Measurements from ENCODE around the gene SDF4. TPM values are rescaled to one million over a fixed set of nuclear protein-coding genes. Genes with fewer than 3 reads are reported as not detected.

SDF4 gene
- total RNA-seq, 4 donors from 2014 or later: 29.7 to 105 (median 50.3) TPM

DNA sequence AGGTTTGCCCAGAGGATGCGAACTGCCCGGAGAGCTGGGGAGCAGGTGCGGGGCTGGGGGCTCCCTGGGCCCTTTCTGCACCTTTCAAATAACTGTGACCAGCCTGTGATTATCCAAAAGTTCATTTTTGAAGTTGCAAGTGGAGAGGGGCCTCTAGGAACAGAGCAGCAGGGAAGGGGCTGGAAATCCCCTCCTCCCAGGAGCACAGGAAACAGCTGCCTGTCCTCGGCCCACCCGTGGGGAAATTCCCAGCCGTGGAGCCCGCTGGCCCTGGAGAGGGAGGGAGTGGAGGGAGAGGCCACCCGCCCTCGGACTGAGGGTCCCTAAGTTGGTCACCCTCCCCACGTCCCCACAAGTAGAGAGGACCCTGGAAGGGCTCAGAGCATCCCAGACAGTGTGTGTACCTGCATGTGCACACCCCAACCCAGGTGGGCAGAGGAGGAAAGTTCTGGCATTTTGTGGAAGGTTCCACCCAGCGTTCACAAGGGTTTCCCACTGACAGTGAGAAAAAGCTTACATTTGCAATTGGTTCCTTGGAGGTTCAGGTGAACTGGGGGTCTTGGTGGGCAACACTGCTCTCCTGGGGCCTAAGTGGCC lies 16.6 kb downstream of the SDF4 start:
- intact Hi-C loops (cut with DNase I; ENCODE audit: low total_unique reads): no loop called here
- Histone ChIP-seq H3K9me3 (no peaks in the 10 kb centered on the region), H3K27me3 (no peaks in the 10 kb centered on the region), H3K4me1 (peaks cover 0 to 6% of the 10 kb centered on the region in 2 donors), H3K4me3 (no peak overlapping the region), H3K36me3 (no peaks in the 10 kb centered on the region), H3K27ac (no peak overlapping the region)
- DNase-seq: no peak
- TF ChIP-seq, protein P1, sequence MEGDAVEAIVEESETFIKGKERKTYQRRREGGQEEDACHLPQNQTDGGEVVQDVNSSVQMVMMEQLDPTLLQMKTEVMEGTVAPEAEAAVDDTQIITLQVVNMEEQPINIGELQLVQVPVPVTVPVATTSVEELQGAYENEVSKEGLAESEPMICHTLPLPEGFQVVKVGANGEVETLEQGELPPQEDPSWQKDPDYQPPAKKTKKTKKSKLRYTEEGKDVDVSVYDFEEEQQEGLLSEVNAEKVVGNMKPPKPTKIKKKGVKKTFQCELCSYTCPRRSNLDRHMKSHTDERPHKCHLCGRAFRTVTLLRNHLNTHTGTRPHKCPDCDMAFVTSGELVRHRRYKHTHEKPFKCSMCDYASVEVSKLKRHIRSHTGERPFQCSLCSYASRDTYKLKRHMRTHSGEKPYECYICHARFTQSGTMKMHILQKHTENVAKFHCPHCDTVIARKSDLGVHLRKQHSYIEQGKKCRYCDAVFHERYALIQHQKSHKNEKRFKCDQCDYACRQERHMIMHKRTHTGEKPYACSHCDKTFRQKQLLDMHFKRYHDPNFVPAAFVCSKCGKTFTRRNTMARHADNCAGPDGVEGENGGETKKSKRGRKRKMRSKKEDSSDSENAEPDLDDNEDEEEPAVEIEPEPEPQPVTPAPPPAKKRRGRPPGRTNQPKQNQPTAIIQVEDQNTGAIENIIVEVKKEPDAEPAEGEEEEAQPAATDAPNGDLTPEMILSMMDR (IDR thresholded peaks at IDR 0.05): no peak
- TF ChIP-seq POLR2A (IDR thresholded peaks at IDR 0.05): no peak

DNA sequence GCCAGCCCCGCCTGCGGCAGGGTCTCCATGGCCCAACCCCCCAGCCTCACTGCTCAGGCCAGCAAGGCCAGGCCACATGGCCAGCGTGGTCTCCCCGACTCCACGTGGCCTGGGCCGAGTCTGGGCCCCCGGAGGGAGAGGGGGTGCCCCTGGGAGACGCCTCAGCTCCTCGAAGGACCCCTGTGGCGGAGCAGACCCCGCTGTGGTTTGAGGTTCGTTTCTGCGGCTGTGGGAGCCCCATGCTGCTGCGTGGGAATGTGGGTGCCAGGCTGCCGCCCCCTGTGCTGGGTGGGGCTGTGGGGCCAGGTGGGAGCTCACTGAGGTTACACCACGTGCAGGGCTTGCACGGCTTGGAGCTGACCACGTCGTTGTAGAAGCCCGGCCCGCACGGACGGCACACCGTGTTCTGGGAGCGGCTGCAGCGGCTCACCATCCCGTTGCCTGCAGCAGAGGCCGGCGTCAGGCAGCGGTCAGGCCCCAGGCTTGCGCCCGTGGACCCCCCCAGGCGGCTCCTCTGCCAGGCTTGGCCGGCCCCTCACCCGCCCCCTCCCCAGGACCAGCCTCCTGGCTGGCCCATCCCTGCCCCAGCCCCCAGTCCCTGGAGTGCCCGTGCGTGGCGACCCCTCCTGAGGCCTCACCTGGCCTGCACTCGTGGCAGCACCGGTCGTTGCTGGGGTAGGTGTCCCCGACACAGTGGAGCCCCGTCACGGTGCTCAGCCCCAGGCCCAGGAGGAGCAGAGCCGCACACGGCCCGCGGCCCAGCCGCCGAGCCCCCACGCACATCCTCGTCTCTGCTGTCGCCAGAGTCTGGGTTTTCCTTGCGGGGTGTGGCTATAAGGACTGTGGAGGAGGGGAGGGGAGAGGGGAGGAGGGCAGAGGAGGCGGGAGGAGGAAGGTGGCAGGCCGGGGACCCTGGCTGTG lies 18.2 kb downstream of the SDF4 start, which contains the start of gene TNFRSF4:
Gene TNFRSF4 (minus strand): TSS at position 809 of the 921 bp plus-strand sequence. CDS start 26 bp downstream, at position 783.
- intact Hi-C loops (cut with DNase I; ENCODE audit: low total_unique reads): no loop called here
- TF ChIP-seq POLR2A (IDR thresholded peaks at IDR 0.05): no peak
- TF ChIP-seq, protein P1 (IDR thresholded peaks at IDR 0.05): no peak
- Histone ChIP-seq H3K36me3 (no peaks in the 10 kb centered on the region), H3K27me3 (no peaks in the 10 kb centered on the region), H3K27ac (no peak within 1 kb of the TSS), H3K4me1 (peaks cover 0 to 6% of the 10 kb centered on the region in 2 donors), H3K4me3 (no peak within 1 kb of the TSS), H3K9me3 (no peaks in the 10 kb centered on the region)
- no peak for DNase-seq

DNA sequence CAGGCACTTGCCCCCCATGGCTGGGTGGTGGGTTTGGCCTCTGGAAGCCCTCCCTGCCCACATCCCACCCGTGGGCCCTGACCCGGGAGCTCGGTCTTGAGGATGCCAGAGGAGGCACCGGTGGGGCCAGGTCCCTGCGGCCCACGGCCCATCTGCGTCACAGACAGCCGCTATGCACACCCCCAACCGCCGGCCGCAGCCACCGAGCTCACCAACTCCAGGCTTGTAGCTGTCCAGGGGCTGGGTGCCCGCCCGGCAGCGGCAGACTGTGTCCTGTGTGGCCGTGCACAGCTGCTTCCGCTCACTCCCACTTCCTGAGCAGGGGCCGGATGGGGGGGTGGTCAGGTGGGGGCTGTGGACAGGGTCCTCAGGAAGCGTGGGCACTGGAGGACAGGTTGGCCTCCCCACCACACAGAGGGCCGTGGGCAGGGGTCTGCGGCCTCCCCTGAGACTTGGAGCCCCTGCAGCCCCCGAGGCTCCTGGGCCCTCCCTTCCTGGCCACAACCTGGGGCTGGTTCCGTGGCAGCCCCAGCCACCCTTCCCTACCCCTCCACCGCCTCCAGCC lies 18.9 kb downstream of the SDF4 start:
- H3K27ac ChIP-seq: no peak overlapping the region
- DNase-seq: no peak

DNA sequence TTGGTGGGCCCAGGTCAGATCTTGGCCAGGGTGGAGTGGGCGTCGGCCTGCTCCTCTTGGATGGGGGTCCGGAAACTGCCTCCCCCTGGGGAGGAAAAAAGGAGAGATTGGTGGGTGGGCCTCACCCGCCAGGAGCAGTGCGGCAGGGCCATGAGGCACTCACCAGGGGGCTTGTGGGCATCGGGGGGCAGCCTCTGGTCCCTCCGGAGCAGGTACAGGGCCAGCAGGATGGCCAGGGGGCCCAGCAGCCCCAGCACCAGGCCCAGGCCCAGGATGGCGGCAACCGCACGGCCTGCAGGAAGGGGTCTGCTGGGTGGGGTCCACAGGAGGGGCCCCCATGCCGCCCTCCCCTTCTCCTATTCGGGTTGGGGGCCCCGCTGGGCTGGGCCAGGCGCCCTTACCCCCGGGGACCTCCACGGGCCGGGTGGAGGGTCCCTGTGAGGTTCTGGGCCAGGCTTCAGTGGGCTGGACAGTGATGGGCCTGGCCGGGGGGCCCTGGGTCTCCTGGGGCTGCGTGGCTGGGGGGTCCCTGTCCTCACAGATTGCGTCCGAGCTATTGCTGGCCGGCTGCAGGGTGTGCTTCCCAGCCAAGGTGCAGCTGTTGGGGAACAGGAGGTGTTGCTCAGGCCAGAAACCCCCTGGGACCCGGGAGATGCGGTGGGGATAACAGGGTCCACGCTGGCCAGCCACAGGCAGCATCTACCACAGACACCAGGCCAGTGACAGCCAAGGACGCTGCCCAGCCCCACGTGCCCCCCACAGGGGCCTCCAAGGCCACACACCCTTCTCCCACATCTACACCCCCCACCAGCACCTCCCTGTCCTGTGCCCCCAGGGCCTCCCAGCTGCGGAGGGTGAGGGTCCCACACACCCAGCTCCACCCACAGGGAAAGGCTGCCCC lies 20.0 kb downstream of the SDF4 start:
- Histone ChIP-seq H3K36me3 (no peaks in the 10 kb centered on the region), H3K27me3 (peaks cover 0 to 4% of the 10 kb centered on the region in 2 donors), H3K27ac (no peak overlapping the region), H3K4me1 (peaks cover 0 to 12% of the 10 kb centered on the region in 2 donors), H3K4me3 (no peak overlapping the region), H3K9me3 (no peaks in the 10 kb centered on the region)
- TF ChIP-seq, protein P1 (IDR thresholded peaks at IDR 0.05): no peak
- no peak for TF ChIP-seq POLR2A (IDR thresholded peaks at IDR 0.05)
- intact Hi-C loops (cut with DNase I; ENCODE audit: low total_unique reads): no loop called here
- no peak for DNase-seq

More for the DNA sequence above, 18.9 kb downstream of the SDF4 start:
- Histone ChIP-seq H3K4me1 (peaks cover 0 to 12% of the 10 kb centered on the region in 2 donors), H3K4me3 (no peak overlapping the region), H3K27me3 (no peaks in the 10 kb centered on the region), H3K9me3 (no peaks in the 10 kb centered on the region), H3K36me3 (no peaks in the 10 kb centered on the region)
- intact Hi-C loops (cut with DNase I; ENCODE audit: low total_unique reads): no loop called here
- no peak for TF ChIP-seq POLR2A (IDR thresholded peaks at IDR 0.05)
- TF ChIP-seq, protein P1 (IDR thresholded peaks at IDR 0.05): no peak
